K562 (cell line): ENCODE measurements around the gene PTPRC. TPM values are rescaled to one million over a fixed set of nuclear protein-coding genes. Genes with fewer than 3 reads are reported as not detected.

Source experiments
- ATAC-seq: fragments of 200-7000 bp; cut with Tn5 transposase; 3 replicates; pipeline ENCODE4 v1.9.1; 2020; ENCODE audit warnings: moderate library complexity
- BruUV-seq: library from RNA; stranded (reverse); fragments of 400-500 nt; replicated peaks from 2 replicates; lab custom pipeline; 2021; lab: Mats Ljungman, UMichigan
- CTCF ChIA-PET: fragments of 300-600 bp; formaldehyde crosslinking; extraction: SDS; loops from one replicate; lab custom pipeline; 2021; ENCODE audit warnings: low intra/inter-chr PET ratio; lab: Yijun Ruan, JAX
- POLR2A ChIA-PET: fragments of 300-600, 350-650 bp; sonication (Branson Sonifier 250); formaldehyde crosslinking; extraction: SDS; loops from one replicate; lab custom pipeline; 2021; ENCODE audit warnings: antibody characterized with exemption, inconsistent platforms; lab: Yijun Ruan, JAX
- DNase-seq, 4 experiments: peaks; one replicate each; pipeline versions ENCODE4 v3.0.0 to v3.0.0-alpha.2; 2011 to 2018; ENCODE audit warnings: low spot score in 3 of 4, mixed read lengths in 3 of 4; ENCODE audit errors: extremely low read depth in 1 of 4
- FAIRE-seq: peaks from 2 replicates; lab custom pipeline; 2011; peaks lifted over from hg19 to GRCh38; lab: Jason Lieb, UNC
- H2AFZ ChIP-seq: 2 replicates; pipeline ENCODE4 v1.6.0; 2011; ENCODE audit warnings: low read depth, low read length, control low read depth, inconsistent platforms
- H3K27ac ChIP-seq: fragments of 200-600 bp; 3 replicates; pipeline ENCODE4 v1.8.0; 2011; ENCODE audit warnings: low read depth, mild to moderate bottlenecking, control low read depth, inconsistent platforms, low read length, moderate library complexity, mixed read lengths; ENCODE audit errors: extremely low read depth
- H3K27me3 ChIP-seq, 2 experiments: fragments of 300-600 bp in 1 of 2; 2 replicates in 1 of 2; 3 replicates in 1 of 2; pipeline versions ENCODE4 v1.6.0 to v1.8.0; 2011; ENCODE audit warnings: inconsistent platforms in 2 of 2, low read length in 2 of 2, mild to moderate bottlenecking in 1 of 2, mixed read lengths in 1 of 2, moderate library complexity in 1 of 2; ENCODE audit not compliant: control insufficient read depth in 2 of 2, insufficient read depth in 2 of 2
- H3K36me3 ChIP-seq: fragments of 300-600 bp; 3 replicates; pipeline ENCODE4 v1.8.0; 2011; ENCODE audit warnings: mild to moderate bottlenecking, low read length, inconsistent platforms; ENCODE audit not compliant: control insufficient read depth, insufficient read depth
- H3K4me1 ChIP-seq, 2 experiments: fragments of 200-600 bp in 1 of 2; replicated peaks in 1 of 2; 2 replicates in 1 of 2; 3 replicates in 1 of 2; pipeline versions ENCODE4 v1.5.1 to v1.8.0; 2011; ENCODE audit warnings: inconsistent platforms in 2 of 2, low read length in 2 of 2, mild to moderate bottlenecking in 1 of 2, mixed read lengths in 1 of 2, moderate library complexity in 1 of 2; ENCODE audit not compliant: control insufficient read depth in 2 of 2, insufficient read depth in 2 of 2
- H3K4me2 ChIP-seq: 2 replicates; pipeline ENCODE4 v1.6.1; 2011; ENCODE audit warnings: low read length, control low read depth, inconsistent platforms, mixed read lengths; ENCODE audit not compliant: insufficient read depth
- H3K4me3 ChIP-seq: fragments of 200-600 bp; sonication (generic), shearing (Covaris generic); 2 replicates; pipeline ENCODE4 v1.5.1; 2016; ENCODE audit warnings: control low read depth, inconsistent platforms
- H3K79me2 ChIP-seq: fragments of 200-600 bp; 3 replicates; pipeline ENCODE4 v1.8.0; 2011; ENCODE audit warnings: low read length, inconsistent platforms; ENCODE audit not compliant: control insufficient read depth, insufficient read depth
- H3K9ac ChIP-seq, 2 experiments: 2 replicates each; pipeline versions ENCODE4 v1.6.0 to v1.6.1; 2011; ENCODE audit warnings: low read depth in 2 of 2, low read length in 2 of 2, control low read depth in 1 of 2, inconsistent platforms in 1 of 2, mild to moderate bottlenecking in 1 of 2, mixed read lengths in 1 of 2; ENCODE audit not compliant: insufficient read depth in 1 of 2
- H3K9me1 ChIP-seq: one replicate; pipeline ENCODE4 v1.6.0; 2011; ENCODE audit warnings: inconsistent platforms, mild to moderate bottlenecking, low read length, moderate library complexity; ENCODE audit not compliant: control insufficient read depth, insufficient read depth
- H3K9me3 ChIP-seq: replicated peaks from 2 replicates; pipeline ENCODE4 v1.5.1; 2011; ENCODE audit warnings: low read depth, low read length, inconsistent platforms; ENCODE audit not compliant: control insufficient read depth, insufficient read depth
- H4K20me1 ChIP-seq: replicated peaks from 2 replicates; pipeline ENCODE4 v1.6.1; 2011; ENCODE audit warnings: low read length, inconsistent platforms, mixed read lengths; ENCODE audit not compliant: control insufficient read depth, insufficient read depth
- CBX2 ChIP-seq: fragments of 200-600 bp; sonication (generic); IDR thresholded peaks from one replicate; pipeline ENCODE4 v1.6.1; 2012; ENCODE audit warnings: mild to moderate bottlenecking, low read length, inconsistent platforms; ENCODE audit not compliant: insufficient read depth, poor library complexity, severe bottlenecking
- HDAC2 ChIP-seq: fragments of 450-650 bp; IDR thresholded peaks from 2 replicates; pipeline ENCODE4 v1.6.1; 2016; ENCODE audit warnings: mild to moderate bottlenecking
- HNRNPL ChIP-seq: fragments of 200-400 bp; formaldehyde crosslinking; IDR thresholded peaks from 2 replicates; pipeline ENCODE4 v1.6.1; 2017; ENCODE audit warnings: low read depth, mild to moderate bottlenecking, low read length
- LCOR ChIP-seq: sonication (generic); formaldehyde crosslinking; IDR thresholded peaks from 2 replicates; pipeline ENCODE4 v1.8.0; 2022; ENCODE audit warnings: mild to moderate bottlenecking, missing genetic modification reagents
- MTA3 ChIP-seq: fragments of 450-650 bp; formaldehyde crosslinking; IDR thresholded peaks from 2 replicates; pipeline ENCODE4 v1.6.1; 2017; ENCODE audit warnings: mild to moderate bottlenecking, borderline replicate concordance
- NELFE ChIP-seq: IDR thresholded peaks from 2 replicates; pipeline ENCODE4 v1.6.1; 2011; ENCODE audit warnings: mild to moderate bottlenecking; ENCODE audit not compliant: insufficient read depth, insufficient read length
- PRPF4 ChIP-seq: fragments of 200-400 bp; formaldehyde crosslinking; IDR thresholded peaks from one replicate; pipeline ENCODE4 v1.6.1; 2017; ENCODE audit warnings: low read length, low read depth, mild to moderate bottlenecking; ENCODE audit not compliant: insufficient read depth, poor library complexity, severe bottlenecking
- RBFOX2 ChIP-seq: fragments of 200-400 bp; formaldehyde crosslinking; IDR thresholded peaks from 2 replicates; pipeline ENCODE4 v1.6.1; 2017; ENCODE audit warnings: low read depth, mild to moderate bottlenecking, low read length, moderate library complexity
- RCOR1 ChIP-seq, 2 experiments: IDR thresholded peaks; 2 replicates each; pipeline ENCODE4 v1.6.1; 2012; ENCODE audit warnings: low read depth in 2 of 2, low read length in 2 of 2, borderline replicate concordance in 1 of 2, improper control_type of control experiment in 1 of 2
- SETDB1 ChIP-seq: IDR thresholded peaks from one replicate; pipeline ENCODE4 v1.6.1; 2012; ENCODE audit warnings: low read length, control low read depth, inconsistent platforms
- SRSF3 ChIP-seq: fragments of 200-400 bp; formaldehyde crosslinking; IDR thresholded peaks from 2 replicates; pipeline ENCODE4 v1.6.1; 2016; ENCODE audit warnings: mild to moderate bottlenecking, low read length, moderate library complexity; ENCODE audit not compliant: insufficient read depth
- XRCC3 ChIP-seq: fragments of 450-650 bp; IDR thresholded peaks from 2 replicates; pipeline ENCODE4 v1.6.1; 2017; ENCODE audit warnings: mild to moderate bottlenecking, moderate library complexity
- ZBTB1 ChIP-seq: sonication (generic); formaldehyde crosslinking; IDR thresholded peaks from 2 replicates; pipeline ENCODE4 v1.8.1; 2023; ENCODE audit warnings: missing genetic modification reagents, low read depth, mild to moderate bottlenecking, borderline replicate concordance
- ZNF507 ChIP-seq: conservative IDR thresholded peaks from 2 replicates; pipeline ENCODE4 v1.6.1; 2017; ENCODE audit warnings: missing genetic modification characterization, missing compliant biosample characterization
- ZNF77 ChIP-seq: fragments of 250-450 bp; sonication (Bioruptor Pico); IDR thresholded peaks from 2 replicates; pipeline ENCODE4 v1.5.0; 2020
- ZZZ3 ChIP-seq: fragments of 450-650 bp; IDR thresholded peaks from 2 replicates; pipeline ENCODE4 v1.6.1; 2016; ENCODE audit warnings: antibody characterized with exemption, mild to moderate bottlenecking, moderate library complexity
- WGBS: fragments of 100-300 bp; shearing (Covaris generic); methylation state at CpG from one replicate; pipeline ENCODE4 v1.1.6; 2016; ENCODE audit warnings: low coverage, mixed read lengths; ENCODE audit not compliant: insufficient coverage; ENCODE audit errors: missing lambda C conversion rate; 5-methylcytosine and 5-hydroxymethylcytosine counted together
- in situ Hi-C: fragments of 300-500 bp; cut with MboI; formaldehyde crosslinking; loops from 4 replicates; pipeline ENCODE4 v1.15.0; 2018; ENCODE audit warnings: inconsistent platforms, mixed read lengths
- intact Hi-C: fragments of 100-400 bp; cut with micrococcal nuclease; formaldehyde crosslinking; loops from 2 replicates; pipeline ENCODE4 v1.14.2; 2022
- polyA plus RNA-seq, 8 experiments: library from polyadenylated mRNA; depleted of rRNA in 4 of 8; stranded (reverse) in 5 of 8; unstranded in 3 of 8; fragments of >200 nt; fragmentation: Nextera tagmentation in 2 of 8; fragmentation: Illumina TruSeq in 1 of 8; extraction: Ambion mirVana in 2 of 8; extraction: Trizol in 1 of 8; gene quantifications; 2 replicates each; pipeline versions ENCODE4 v1.2.1 to v1.2.3, GENCODE V29; 2011 to 2014; ENCODE audit warnings: inconsistent platforms in 1 of 8, missing spikeins in 1 of 8
- total RNA-seq, 7 experiments: library from RNA; depleted of rRNA in 6 of 7; stranded (reverse); fragments of >200 nt in 6 of 7; fragmentation: Illumina TruSeq in 2 of 7; extraction: Trizol in 2 of 7; gene quantifications; 2 replicates each; pipeline versions ENCODE4 v1.2.1 to v1.2.3, GENCODE V29; 2011 to 2021; ENCODE audit warnings: low replicate concordance in 1 of 7

Gene PTPRC
- total and polyA plus RNA-seq, 9 of the 15 experiments (the other 6 are each of a cell fraction or from before 2014, with no cell fraction given), result 7.1 to 107 (median 62.9) TPM

DNA sequence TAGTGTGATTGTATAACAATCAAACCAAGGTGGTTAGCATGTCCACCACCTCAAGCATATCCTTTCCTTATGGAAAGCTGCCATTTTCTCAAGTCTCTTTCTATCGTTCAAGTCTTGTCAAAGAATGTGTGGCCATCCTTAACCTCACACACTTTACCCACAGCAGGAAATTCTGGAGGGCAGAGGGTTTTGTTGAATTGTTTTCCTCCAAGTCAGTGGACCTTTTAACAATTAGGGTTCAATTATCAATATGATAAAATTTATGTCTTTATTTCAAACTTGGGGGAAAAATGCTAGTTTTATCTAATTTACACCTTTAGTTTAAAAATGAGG, 14.2 kb upstream of the PTPRC start:
- FAIRE-seq, result no peak
- Histone ChIP-seq H3K9me3 (no peaks in the 10 kb centered on the region), H3K4me1 (peaks cover 0 to 4% of the 10 kb centered on the region in 2 experiments; a peak in 2 of 5 replicates), H3K79me2 (no peaks in the 10 kb centered on the region), H2AFZ (no peak overlapping the region), H3K36me3 (no peaks in the 10 kb centered on the region), H3K27ac (no peak overlapping the region), H3K4me3 (no peak overlapping the region), H3K9ac (no peak overlapping the region), H4K20me1 (no peaks in the 10 kb centered on the region), H3K27me3 (no peaks in the 10 kb centered on the region), H3K9me1 (no peaks in the 10 kb centered on the region), H3K4me2 (no peak overlapping the region)
- ChIA-PET CTCF (no interaction called here), POLR2A (interaction anchor here (0.6 kb wide), 2 partner anchors 48 to 1500 kb away, joined by 3 to 4 read pairs; no protein-coding TSS in a partner anchor)
- TF ChIP-seq ZNF77 (CRISPR knock-in tag) (no peak), HDAC2 (no peak), CBX2 (no peak), RCOR1 (IDR thresholded peaks at IDR 0.05; ENCODE audit: borderline replicate concordance in 1 of 2, low read depth in 2 of 2, low read length in 2 of 2) (no peak), MTA3 (no peak)
- WGBS, result 44% methylated on average over 1 of the region's 1 CpG
- DNase-seq, result no peak
- no peak for ATAC-seq
- intact Hi-C loops (no loop called here), in situ Hi-C loops (no loop called here)
- no TSS peak for BruUV-seq

DNA sequence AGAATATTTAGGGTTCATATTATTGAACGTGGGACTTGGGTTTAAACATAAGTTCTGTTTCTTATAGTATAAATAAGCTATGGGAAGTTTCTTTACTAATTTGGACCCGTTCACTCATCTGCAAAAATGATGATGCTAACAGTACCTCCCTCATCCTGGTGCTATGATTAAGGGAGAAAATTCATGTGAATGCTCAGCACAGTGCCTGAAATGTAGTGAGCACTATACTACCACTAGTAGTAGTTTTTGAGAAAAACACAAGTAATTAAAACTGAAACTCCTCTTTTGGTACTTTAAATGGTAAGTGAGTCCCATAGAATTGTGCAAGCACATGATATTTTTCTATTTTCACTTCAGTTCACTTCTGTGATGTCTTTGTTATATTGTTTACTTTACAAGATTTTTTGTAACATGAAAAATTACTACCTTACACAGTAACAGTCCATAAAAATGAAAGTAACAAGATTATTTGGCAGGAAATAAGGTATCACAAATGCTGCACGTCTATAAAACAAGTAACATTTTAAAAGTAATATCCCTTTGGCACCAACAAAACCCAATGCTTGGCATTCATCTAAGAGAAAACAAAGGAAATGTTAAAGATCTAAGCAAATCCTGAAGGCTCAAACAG, 11.3 kb upstream of the PTPRC start:
- Histone ChIP-seq H4K20me1 (no peaks in the 10 kb centered on the region), H3K4me2 (no peak overlapping the region), H3K27ac (no peak overlapping the region), H3K4me3 (no peak overlapping the region), H3K9ac (no peak overlapping the region), H3K4me1 (peaks cover 0 to 14% of the 10 kb centered on the region in 2 experiments; a peak in 2 of 5 replicates), H3K36me3 (0 out of 3 replicates have a peak, but pooled peaks cover 2% of the 10 kb centered on the region), H3K27me3 (no peaks in the 10 kb centered on the region), H3K9me1 (no peaks in the 10 kb centered on the region), H3K9me3 (peaks cover 1% of the 10 kb centered on the region; the same call in 1 of the 2 replicates), H3K79me2 (no peaks in the 10 kb centered on the region), H2AFZ (no peak overlapping the region; the same call in 1 of the 2 replicates)
- intact Hi-C loops (no loop called here), in situ Hi-C loops (no loop called here)
- CTCF ChIA-PET, result no interaction called here
- BruUV-seq, result no TSS peak
- FAIRE-seq (no peak), ATAC-seq (no peak), DNase-seq (no peak)
- POLR2A ChIA-PET, result interaction anchor here (0.6 kb wide), 1 partner anchor 28 kb away, joined by 4 read pairs; no protein-coding TSS in a partner anchor
- 35% methylated on average over 3 of the region's 3 CpGs for WGBS
- TF ChIP-seq ZBTB1 (CRISPR knock-in tag) (no peak), HNRNPL (no peak), SRSF3 (no peak), ZNF507 (tag) (no peak), PRPF4 (no peak), LCOR (CRISPR knock-in tag) (no peak), NELFE (no peak), XRCC3 (no peak), ZZZ3 (no peak), RBFOX2 (no peak), SETDB1 (no peak)
